Fibroblast of lung (primary cell): ENCODE data around the gene RNGTT.

Experiments
- EZH2 ChIP-seq: IDR thresholded peaks from 2 replicates; pipeline ENCODE4 v1.5.1; 2012; ENCODE audit warnings: low read length, control low read depth, mild to moderate bottlenecking; ENCODE audit errors: missing control alignments
- TF ChIP-seq, protein P1 (sequence below), 2 donors: IDR thresholded peaks in 1 of 2; conservative IDR thresholded peaks in 1 of 2; 1 replicate in 1 of 2; 2 replicates in 1 of 2; pipeline ENCODE4 v1.5.1; 2011 to 2012; ENCODE audit warnings: low read length in 2 of 2, control low read depth in 1 of 2, inconsistent platforms in 1 of 2, low read depth in 1 of 2, mild to moderate bottlenecking in 1 of 2

DNA sequence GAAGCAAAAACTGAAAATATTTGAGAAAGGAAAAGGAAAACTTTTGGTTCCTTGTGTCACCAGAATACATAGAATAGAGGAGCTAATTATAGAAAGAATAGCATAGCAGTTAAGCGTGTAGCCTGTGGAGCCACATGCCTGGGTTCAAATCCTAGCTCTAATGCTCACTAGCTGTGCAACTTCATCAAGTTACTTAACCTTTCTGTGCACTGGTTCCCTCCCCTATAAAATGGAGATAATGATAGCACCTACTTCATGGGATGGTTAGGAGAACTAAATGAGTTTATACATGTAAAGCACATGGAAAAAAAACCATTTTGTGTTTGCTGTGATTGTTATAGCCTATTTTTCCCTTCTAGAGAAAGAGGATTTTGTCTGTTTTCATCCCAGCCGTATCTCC lies 24.5 kb upstream of the RNGTT start:
- TF ChIP-seq, protein P1, sequence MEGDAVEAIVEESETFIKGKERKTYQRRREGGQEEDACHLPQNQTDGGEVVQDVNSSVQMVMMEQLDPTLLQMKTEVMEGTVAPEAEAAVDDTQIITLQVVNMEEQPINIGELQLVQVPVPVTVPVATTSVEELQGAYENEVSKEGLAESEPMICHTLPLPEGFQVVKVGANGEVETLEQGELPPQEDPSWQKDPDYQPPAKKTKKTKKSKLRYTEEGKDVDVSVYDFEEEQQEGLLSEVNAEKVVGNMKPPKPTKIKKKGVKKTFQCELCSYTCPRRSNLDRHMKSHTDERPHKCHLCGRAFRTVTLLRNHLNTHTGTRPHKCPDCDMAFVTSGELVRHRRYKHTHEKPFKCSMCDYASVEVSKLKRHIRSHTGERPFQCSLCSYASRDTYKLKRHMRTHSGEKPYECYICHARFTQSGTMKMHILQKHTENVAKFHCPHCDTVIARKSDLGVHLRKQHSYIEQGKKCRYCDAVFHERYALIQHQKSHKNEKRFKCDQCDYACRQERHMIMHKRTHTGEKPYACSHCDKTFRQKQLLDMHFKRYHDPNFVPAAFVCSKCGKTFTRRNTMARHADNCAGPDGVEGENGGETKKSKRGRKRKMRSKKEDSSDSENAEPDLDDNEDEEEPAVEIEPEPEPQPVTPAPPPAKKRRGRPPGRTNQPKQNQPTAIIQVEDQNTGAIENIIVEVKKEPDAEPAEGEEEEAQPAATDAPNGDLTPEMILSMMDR (conservative IDR thresholded peaks at IDR 0.05 in 1 of 2, IDR thresholded peaks at IDR 0.05 in 1 of 2; ENCODE audit: low read depth in 1 of 2, low read length in 2 of 2), result no peak
- TF ChIP-seq EZH2, result no peak
